Lung (tissue), 12 donors: ENCODE data around the gene MAP4. TPM values are rescaled to one million over a fixed set of nuclear protein-coding genes. Genes with fewer than 3 reads are reported as not detected.

Source experiments
- ATAC-seq: fragments of 200-7000 bp; cut with Tn5 transposase; one replicate; pipeline ENCODE4 v1.9.1; 2020; ENCODE audit warnings: moderate number of reproducible peaks; ENCODE audit not compliant: insufficient read depth, low FRiP score
- DNase-seq, 3 donors: peaks; one replicate each; pipeline ENCODE4 v3.0.0-alpha.2; 2013 to 2017
- H3K27ac ChIP-seq, 2 donors: one replicate each; pipeline ENCODE4 v1.5.1; 2013; ENCODE audit warnings: mild to moderate bottlenecking in 2 of 2, moderate library complexity in 2 of 2, control low read depth in 1 of 2, inconsistent platforms in 1 of 2, low read depth in 1 of 2, low read length in 1 of 2
- H3K27me3 ChIP-seq, 3 donors: one replicate each; pipeline ENCODE4 v1.5.1; 2013; ENCODE audit warnings: low read length in 2 of 3; ENCODE audit not compliant: control insufficient read depth in 3 of 3, insufficient read depth in 3 of 3
- H3K36me3 ChIP-seq, 4 donors: one replicate each; pipeline ENCODE4 v1.5.1; 2013; ENCODE audit warnings: low read length in 4 of 4, mild to moderate bottlenecking in 1 of 4, moderate library complexity in 1 of 4; ENCODE audit not compliant: control insufficient read depth in 4 of 4, insufficient read depth in 4 of 4
- H3K4me1 ChIP-seq, 5 donors: one replicate each; pipeline ENCODE4 v1.5.1; 2013; ENCODE audit warnings: low read length in 5 of 5, mild to moderate bottlenecking in 2 of 5, moderate library complexity in 1 of 5; ENCODE audit not compliant: control insufficient read depth in 5 of 5, insufficient read depth in 5 of 5
- H3K4me3 ChIP-seq: one replicate; pipeline ENCODE4 v1.5.1; 2013; ENCODE audit warnings: mild to moderate bottlenecking, control low read depth, moderate library complexity
- H3K9ac ChIP-seq, 2 donors: one replicate each; pipeline ENCODE4 v1.5.1; 2013; ENCODE audit warnings: low read length in 2 of 2, control low read depth in 1 of 2; ENCODE audit not compliant: insufficient read depth in 1 of 2
- H3K9me3 ChIP-seq, 4 donors: one replicate each; pipeline ENCODE4 v1.5.1; 2013; ENCODE audit warnings: low read length in 3 of 4, mild to moderate bottlenecking in 1 of 4, moderate library complexity in 1 of 4; ENCODE audit not compliant: control insufficient read depth in 4 of 4, insufficient read depth in 3 of 4
- WGBS, 2 donors: extraction: QIAGEN DNeasy Blood & Tissue Kit; methylation state at CpG; one replicate each; pipeline ENCODE4 v1.1.7; 2013; 5-methylcytosine and 5-hydroxymethylcytosine counted together
- polyA plus RNA-seq, 2 donors: library from polyadenylated mRNA; stranded (reverse); fragments of 200-250 nt; gene quantifications; one replicate each; pipeline ENCODE4 v1.2.1, GENCODE V29; 2013
- total RNA-seq, 2 donors: library from RNA; depleted of rRNA in 1 of 2; stranded (reverse); fragments of >200 nt in 1 of 2; gene quantifications; one replicate each; pipeline ENCODE4 v1.2.1, GENCODE V29; 2014 to 2021
- TF ChIP-seq, protein P1 (sequence below): IDR thresholded peaks from 2 replicates; pipeline ENCODE4 v1.5.1; 2012; ENCODE audit warnings: mild to moderate bottlenecking; ENCODE audit errors: control extremely low read depth, extremely low read depth
- donor health status: control.
- donor health status: control.
- donor health status: Bipolar disorder and iron deficiency.
- donor health status: healthy.
- donor health status: DM: yes; HTN: yes; CAD: no.

Gene MAP4
- total and polyA plus RNA-seq, 4 donors: 62.6 to 203 (median 84.9) TPM

GRCh38 chr3:47863391-47864128 is 152.7 kb downstream of the MAP4 start:
- H3K4me3 ChIP-seq: no peak overlapping the region
- no peak for ATAC-seq
- H3K27me3 ChIP-seq: no peaks in the 10 kb centered on the region
- TF ChIP-seq, protein P1, sequence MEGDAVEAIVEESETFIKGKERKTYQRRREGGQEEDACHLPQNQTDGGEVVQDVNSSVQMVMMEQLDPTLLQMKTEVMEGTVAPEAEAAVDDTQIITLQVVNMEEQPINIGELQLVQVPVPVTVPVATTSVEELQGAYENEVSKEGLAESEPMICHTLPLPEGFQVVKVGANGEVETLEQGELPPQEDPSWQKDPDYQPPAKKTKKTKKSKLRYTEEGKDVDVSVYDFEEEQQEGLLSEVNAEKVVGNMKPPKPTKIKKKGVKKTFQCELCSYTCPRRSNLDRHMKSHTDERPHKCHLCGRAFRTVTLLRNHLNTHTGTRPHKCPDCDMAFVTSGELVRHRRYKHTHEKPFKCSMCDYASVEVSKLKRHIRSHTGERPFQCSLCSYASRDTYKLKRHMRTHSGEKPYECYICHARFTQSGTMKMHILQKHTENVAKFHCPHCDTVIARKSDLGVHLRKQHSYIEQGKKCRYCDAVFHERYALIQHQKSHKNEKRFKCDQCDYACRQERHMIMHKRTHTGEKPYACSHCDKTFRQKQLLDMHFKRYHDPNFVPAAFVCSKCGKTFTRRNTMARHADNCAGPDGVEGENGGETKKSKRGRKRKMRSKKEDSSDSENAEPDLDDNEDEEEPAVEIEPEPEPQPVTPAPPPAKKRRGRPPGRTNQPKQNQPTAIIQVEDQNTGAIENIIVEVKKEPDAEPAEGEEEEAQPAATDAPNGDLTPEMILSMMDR: no peak
- H3K9ac ChIP-seq: no peak overlapping the region
- 95 to 96% methylated on average over 12 of the region's 12 CpGs for WGBS, 2 donors
- no peak overlapping the region for H3K27ac ChIP-seq
- peaks cover 29 to 38% (median 35%) of the 10 kb centered on the region in 4 donors for H3K36me3 ChIP-seq
- no peaks in the 10 kb centered on the region for H3K4me1 ChIP-seq
- DNase-seq: no peak
- peaks cover 0 to 3% (median 0%) of the 10 kb centered on the region in 4 donors for H3K9me3 ChIP-seq

- no peak for ATAC-seq
- peaks cover 18 to 36% (median 26%) of the 10 kb centered on the region in 4 donors for H3K36me3 ChIP-seq
- no peaks in the 10 kb centered on the region for H3K9me3 ChIP-seq
- no peak overlapping the region for H3K27ac ChIP-seq
- H3K27me3 ChIP-seq: no peaks in the 10 kb centered on the region
- no peaks in the 10 kb centered on the region for H3K4me1 ChIP-seq
- TF ChIP-seq, protein P1: no peak
- no peak for DNase-seq
- 93 to 97% methylated on average over 4 of the region's 4 CpGs for WGBS, 2 donors
- H3K4me3 ChIP-seq: no peak overlapping the region
- no peak overlapping the region for H3K9ac ChIP-seq
Observed at GRCh38 chr3:47859956-47860605, 156.1 kb downstream of the MAP4 start.

GRCh38 chr3:47857151-47857550 is 159.1 kb downstream of the MAP4 start:
- Histone ChIP-seq H3K27me3 (no peaks in the 10 kb centered on the region), H3K4me1 (no peaks in the 10 kb centered on the region), H3K27ac (no peak overlapping the region), H3K4me3 (no peak overlapping the region), H3K36me3 (peaks cover 6 to 60% (median 36%) of the 10 kb centered on the region in 4 donors), H3K9me3 (no peaks in the 10 kb centered on the region), H3K9ac (no peak overlapping the region)
- no peak for ATAC-seq
- WGBS, 2 donors: 94 to 96% methylated on average over 2 of the region's 2 CpGs
- DNase-seq: no peak
- TF ChIP-seq, protein P1: no peak
